GM18508 (cell line): ENCODE results near the gene PM20D1.
A peak's percentile ranks its signal among the peaks of the same experiment; 100 is the strongest.
"Not testable (repeated sequence)": the region's sequence is repeated elsewhere in the genome, so short reads cannot be mapped to it uniquely, and the experiment has no call there.

Experiments
- ATAC-seq: cut with Tn5 transposase; IDR thresholded peaks from one replicate; pipeline ENCODE4 v1.9.1; 2021; ENCODE audit warnings: moderate number of reproducible peaks; ENCODE audit not compliant: insufficient read depth, unreplicated experiment

The PM20D1 gene, protein sequence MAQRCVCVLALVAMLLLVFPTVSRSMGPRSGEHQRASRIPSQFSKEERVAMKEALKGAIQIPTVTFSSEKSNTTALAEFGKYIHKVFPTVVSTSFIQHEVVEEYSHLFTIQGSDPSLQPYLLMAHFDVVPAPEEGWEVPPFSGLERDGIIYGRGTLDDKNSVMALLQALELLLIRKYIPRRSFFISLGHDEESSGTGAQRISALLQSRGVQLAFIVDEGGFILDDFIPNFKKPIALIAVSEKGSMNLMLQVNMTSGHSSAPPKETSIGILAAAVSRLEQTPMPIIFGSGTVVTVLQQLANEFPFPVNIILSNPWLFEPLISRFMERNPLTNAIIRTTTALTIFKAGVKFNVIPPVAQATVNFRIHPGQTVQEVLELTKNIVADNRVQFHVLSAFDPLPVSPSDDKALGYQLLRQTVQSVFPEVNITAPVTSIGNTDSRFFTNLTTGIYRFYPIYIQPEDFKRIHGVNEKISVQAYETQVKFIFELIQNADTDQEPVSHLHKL

DNA sequence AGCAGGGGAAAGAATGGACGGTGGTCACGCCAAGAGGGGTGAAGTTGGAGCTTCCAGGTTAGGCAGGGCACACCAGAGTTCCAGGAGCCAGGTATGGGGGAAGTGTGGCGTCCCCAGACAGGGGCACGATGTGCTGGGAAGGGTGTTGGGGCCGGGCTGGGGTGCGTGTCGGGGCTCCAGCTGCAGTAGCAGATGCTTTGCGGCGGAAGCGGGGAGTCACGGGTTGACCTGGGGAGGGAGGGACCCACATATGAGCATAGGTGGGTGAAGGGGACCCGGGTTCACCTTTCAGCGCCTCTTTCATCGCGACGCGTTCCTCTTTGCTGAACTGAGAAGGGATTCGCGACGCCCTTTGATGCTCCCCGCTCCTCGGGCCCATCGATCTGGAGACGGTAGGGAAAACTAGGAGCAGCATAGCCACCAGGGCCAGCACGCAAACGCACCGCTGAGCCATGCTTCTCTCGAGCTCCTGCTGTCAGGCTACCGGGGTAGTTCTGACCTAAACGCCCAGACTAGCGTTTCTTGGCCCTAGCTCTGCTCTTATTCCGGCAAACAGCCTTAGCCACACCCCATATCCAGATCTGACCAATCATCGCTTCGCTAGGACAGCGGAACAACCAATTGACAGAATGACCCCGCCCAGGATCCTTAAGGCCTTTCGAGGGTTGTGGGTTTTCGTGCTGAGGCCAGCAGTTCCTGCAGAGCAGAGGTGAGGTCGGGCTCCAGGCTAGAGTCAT lies at the start of gene PM20D1:
PM20D1 (minus strand) TSS at position 514 of the 737 bp plus-strand sequence; CDS start at position 454, 60 bp downstream.
- ATAC-seq: peak; percentile 95

- ATAC-seq: no peak
These were observed 46.4 kb upstream of the PM20D1 start for GRCh38 chr1:205896351-205896750.

- ATAC-seq: not testable (repeated sequence)
These were observed 44.2 kb upstream of the PM20D1 start for GRCh38 chr1:205894119-205894518.

DNA sequence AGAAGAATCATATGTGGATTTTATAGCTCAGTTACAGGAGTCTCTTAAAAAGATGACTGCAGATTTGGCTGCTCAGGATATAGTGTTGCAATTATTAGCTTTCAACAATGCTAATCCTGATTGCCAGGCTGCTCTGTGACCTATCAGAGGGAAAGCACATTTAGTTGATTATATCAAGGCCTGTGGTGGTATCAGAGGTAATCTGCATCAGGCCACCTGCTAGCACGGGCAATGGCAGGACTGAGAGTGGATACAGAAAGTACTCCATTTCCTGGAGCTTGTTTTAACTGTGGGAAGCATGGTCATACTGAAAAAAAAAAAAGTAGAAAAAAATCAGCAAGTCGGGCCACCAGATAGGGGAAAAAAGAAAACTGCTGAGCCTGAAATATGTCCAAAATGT lies 42.2 kb upstream of the PM20D1 start:
- ATAC-seq: not testable (repeated sequence)

GRCh38 chr1:205891481-205891880 lies 41.5 kb upstream of the PM20D1 start:
- ATAC-seq: not testable (repeated sequence)

DNA sequence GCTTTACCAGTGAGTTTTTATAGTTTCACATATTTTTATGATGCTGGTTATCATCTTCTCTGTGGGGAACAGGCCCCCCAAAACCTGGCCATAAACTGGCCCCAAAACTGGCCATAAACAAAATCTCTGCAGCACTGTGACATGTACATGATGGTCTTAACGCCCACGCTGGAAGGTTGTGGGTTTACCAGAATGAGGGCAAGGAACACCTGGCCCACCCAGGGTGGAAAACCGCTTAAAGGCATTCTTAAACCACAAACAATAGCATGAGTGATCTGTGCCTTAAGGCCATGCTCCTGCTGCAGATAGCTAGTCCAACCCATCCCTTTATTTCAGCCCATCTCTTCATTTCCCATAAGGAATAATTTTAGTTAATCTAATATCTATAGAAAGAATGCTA lies 40.7 kb upstream of the PM20D1 start:
- not testable (repeated sequence) for ATAC-seq

GRCh38 chr1:205889706-205890105 lies 39.8 kb upstream of the PM20D1 start:
- not testable (repeated sequence) for ATAC-seq

DNA sequence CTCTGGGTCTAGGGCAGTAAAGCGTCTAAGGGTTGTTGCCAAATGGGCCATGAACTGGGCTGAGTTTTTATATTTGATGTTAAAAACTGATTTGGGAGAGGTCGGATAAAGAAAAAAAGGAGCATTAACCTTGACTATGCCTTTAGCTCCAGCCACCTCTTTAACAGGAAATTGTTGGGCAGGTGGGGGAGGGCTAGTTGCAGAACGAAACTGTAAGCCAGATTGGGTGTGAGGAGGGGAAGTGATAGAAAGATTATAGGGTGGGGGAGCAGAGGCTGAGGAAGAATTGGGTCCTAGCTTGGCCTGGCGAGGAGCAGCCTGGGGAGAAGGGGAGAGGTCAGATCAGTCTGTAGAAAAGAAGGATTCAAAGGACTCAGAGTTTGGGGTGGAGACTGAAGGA lies 39.1 kb upstream of the PM20D1 start:
- not testable (repeated sequence) for ATAC-seq

DNA sequence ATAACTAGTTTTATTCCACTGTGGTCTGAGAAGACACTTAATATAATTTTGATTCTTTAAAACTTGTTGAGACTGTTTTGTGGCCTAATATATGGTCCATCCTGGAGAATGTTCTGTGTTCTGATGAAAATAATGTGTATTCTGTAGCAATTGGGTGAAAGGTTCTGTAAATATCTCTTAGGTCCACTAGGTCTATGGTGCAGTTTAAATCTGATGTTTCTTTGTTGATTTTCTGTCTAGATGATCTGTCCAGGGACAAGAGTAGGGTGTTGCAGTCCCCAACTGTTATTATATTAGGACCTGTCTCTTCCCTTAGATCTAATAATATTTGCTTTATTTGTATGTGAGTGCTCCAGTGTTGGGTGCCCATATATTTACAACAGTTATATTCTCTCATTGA lies 33.9 kb upstream of the PM20D1 start:
- no peak for ATAC-seq

DNA sequence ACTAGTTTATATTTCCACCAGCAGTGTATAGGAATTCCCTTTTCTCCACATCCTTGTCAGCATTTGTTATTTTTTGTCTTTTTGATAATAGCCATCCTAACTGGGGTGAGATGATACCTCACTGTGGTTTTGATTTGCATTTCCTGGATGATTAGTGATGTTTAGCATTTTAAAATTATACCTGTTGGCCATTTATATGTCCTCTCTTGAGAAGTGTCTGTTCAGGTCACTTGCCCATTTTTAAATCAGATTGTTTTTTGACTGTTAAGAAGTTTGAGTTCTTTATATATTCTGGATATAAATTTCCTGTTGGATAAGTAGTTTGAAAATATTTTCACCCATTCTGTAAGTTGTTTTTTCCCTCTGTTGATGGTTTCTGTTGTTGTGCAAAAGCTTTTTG lies 31.0 kb upstream of the PM20D1 start:
- ATAC-seq: no peak

DNA sequence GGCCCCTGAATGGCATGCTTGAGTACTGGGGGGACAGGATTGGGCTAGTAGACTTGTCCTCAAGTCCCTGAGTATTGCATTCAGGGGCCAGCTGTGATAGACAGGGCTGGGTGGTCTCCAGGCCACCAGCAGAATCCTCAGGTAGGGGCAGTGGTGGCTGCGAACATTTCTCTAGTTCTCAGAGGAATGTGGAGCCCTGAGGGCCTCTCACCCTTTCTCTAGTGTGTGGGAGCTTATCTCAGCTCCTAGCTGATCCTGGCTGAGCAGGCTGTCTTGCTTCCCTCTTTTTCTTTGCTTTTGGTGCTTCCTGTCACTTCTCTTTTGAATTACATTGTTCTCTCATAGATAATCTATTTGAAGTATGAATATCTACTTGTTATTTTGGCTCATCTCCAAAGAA lies 30.0 kb upstream of the PM20D1 start:
- ATAC-seq: no peak

GRCh38 chr1:205878026-205878425 lies 28.1 kb upstream of the PM20D1 start:
- ATAC-seq: no peak

GRCh38 chr1:205873148-205873547 lies 23.2 kb upstream of the PM20D1 start:
- not testable (repeated sequence) for ATAC-seq

DNA sequence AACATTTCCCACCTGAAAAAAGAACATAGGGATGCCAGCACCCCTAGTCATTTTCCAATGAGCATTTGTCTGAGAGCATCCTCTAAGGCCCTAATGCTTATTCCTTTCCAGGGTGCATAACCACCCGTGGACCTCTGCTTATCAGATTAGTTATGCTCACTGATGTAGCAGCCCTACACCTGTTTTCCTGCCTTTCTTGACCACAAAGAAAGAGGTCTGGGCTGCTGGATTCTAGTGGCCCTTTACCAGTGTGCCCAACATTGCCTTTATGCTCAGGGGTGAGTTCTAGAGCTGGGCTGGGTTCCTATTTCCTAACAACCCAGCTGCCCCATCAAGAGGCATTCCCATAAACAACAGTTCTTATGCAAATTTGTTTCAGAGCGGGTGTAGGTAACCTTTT lies 20.3 kb upstream of the PM20D1 start:
- no peak for ATAC-seq

DNA sequence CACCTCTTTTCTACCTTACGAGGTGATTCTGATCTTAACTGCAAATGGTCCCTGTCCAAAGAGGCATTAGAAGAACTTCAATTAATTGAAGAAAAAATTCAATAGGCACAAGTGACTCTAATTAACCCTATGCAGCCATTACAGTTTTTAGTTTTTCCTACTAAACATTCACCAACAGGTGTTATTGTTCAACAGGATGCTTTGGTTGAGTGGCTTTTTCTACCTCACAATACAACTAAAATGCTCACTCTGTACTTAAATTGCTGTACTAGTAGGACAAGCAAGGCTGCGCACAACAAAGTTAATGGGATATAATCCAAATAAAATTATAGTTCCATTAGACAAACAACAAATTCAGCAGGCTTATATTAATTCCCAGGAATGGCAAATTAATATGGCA lies 11.6 kb upstream of the PM20D1 start:
- no peak for ATAC-seq

DNA sequence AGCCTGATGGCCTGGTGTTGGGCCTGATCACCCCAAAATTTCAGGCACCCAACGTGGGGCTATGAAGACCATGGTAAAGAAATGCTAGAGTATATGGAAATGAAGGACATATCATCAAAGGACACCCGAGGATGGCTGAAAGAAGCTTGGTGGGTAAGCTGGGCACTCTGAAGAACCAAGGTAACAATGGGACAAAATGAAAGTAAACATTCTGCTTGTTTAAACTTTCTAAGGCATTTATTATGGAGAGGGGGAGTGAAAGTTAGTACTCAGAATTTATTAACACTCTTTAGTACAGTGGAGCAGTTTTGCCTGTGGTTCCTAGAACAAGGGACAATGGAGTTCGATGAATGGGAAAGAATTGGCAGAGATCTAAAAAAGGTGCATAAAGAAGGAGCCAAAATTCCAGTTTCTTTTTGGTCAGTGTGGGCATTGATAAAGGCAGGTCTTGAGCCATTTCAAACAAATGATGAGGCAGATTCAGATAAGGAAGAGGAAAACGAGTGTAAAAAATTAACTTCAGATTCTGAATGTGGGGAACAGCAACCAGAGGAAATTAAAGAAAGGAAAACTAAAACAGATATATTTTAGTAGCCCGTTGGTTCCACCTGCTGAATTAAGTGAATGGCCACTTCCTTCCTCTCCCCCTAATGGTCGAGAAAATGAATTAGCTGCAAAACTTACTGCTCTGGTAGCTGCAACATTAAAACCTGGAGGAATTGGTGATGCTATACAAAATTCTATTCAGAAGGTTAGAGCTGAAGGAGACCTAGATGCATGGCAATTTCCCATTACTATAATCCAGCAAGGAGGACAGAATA lies 8.4 kb upstream of the PM20D1 start:
- ATAC-seq: no peak

DNA sequence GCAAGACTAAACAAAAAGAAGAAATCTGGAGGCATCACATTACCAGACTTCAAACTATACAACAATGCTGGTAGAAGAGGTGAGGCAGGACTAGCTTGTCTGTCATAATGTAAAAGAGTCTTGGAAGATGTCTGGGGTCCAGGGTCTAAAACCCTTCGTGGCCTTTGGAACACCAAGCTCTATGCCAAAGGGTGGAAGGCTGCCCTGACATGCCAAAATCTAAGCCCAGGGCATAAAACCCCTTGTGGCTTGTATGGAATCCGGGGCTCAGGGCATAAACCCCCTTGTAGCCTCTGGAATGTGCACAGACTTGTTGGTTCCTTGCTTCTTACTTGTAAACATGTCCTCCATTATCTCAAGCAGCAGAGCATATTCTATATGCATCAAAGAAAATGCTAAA lies 7.6 kb upstream of the PM20D1 start:
- ATAC-seq: not testable (repeated sequence)

GRCh38 chr1:205856433-205856832 lies 6.5 kb upstream of the PM20D1 start:
- ATAC-seq: no peak

DNA sequence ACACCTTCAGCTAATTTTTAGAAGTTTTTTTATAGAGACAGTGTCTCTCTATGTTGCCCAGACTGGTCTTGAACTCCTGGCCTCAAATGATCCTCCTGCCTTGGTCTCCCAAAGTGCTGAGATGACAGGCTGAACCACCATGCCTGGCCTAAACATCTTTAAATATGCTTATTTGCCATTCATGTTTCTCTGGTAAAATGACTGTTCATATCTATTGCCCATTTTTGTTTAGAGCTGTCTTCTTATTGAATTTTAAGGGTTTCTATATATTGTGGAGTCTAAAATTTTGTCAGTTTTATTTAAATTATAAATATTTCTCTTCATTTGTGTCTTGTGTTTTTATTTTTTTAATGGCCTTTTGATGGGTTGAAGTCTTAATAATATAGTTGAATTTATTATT lies 3.0 kb upstream of the PM20D1 start:
- ATAC-seq: no peak

GRCh38 chr1:205851993-205852392 lies 2.1 kb upstream of the PM20D1 start:
- ATAC-seq: no peak
